ENCODE measurements around the gene PFAS. TPM values are rescaled to one million over a fixed set of nuclear protein-coding genes. Genes with fewer than 3 reads are reported as not detected.

Gene PFAS
- total and polyA plus RNA-seq, 2 of the 8 experiments (the other 6 are each of a cell fraction or from before 2014, with no cell fraction given): 88.4 to 248 TPM

DNA sequence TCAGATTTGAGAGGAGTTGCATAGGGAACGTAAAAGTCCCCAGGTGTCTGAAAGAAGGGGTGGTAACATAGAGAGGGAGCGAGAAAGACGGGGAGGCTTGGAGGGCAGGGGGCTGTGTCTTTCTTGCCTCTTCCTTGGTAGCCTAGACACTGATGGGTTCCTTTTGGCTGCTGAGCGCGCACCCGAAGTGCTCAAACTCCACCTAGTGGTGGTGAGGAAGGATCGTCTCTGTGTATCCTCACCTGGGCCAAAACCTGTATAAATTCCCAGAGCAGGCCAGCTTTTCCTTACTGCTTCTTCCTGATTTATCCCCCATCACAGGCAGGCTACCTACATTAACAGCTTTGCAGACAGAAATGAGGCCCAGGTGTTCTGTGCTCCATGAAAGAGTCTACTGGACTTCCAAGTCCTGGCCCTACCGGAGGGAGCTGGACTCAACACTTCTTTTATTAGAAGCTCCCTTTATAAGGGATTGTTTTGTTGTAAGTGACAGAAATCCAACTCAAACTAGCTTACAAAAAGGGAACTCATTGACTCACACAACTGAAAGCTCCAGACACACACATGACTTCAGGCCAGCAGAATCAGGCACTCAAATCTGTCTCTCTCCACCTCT is 51.6 kb downstream of the PFAS start:
- Histone ChIP-seq H3K27me3 (replicated peaks in 1 of 4; ENCODE audit: control insufficient read depth in 3 of 4, extremely low read depth in 1 of 4, insufficient read depth in 3 of 4, low read length in 3 of 4) (no peaks in the 10 kb centered on the region; a peak in 1 of 7 replicates), H3K4me3 (ENCODE audit: extremely low read depth in 1 of 4, insufficient read depth in 2 of 4, low read depth in 3 of 4, low read length in 4 of 4) (no peak overlapping the region), H2BK15ac (ENCODE audit: low read length) (no peak overlapping the region), H4K91ac (replicated peaks; ENCODE audit: insufficient read length, low read length) (no peak overlapping the region), H4K5ac (ENCODE audit: insufficient read length, low read depth, low read length) (no peak overlapping the region), H2BK120ac (replicated peaks; ENCODE audit: low read depth, low read length) (no peak overlapping the region), H2AFZ (ENCODE audit: low read length) (peak overlapping the region; percentile 17; the same call in 1 of the 2 replicates), H3K23me2 (ENCODE audit: low read depth, low read length) (no peaks in the 10 kb centered on the region), H3K14ac (ENCODE audit: insufficient read length) (no peak overlapping the region), H4K8ac (ENCODE audit: extremely low read depth, insufficient read depth, low read length) (no peak overlapping the region), H3K79me2 (ENCODE audit: control insufficient read depth in 1 of 2, insufficient read depth in 2 of 2, low read length in 2 of 2) (no peaks in the 10 kb centered on the region), H2AK5ac (ENCODE audit: low read depth, low read length) (no peak overlapping the region), H3K4ac (replicated peaks; ENCODE audit: insufficient read length, low read depth, low read length) (no peak overlapping the region), H3K18ac (ENCODE audit: extremely low read depth, low read length) (no peak overlapping the region), H2BK20ac (ENCODE audit: low read length) (no peak overlapping the region), H3K36me3 (ENCODE audit: control insufficient read depth in 2 of 4, insufficient read depth in 4 of 4, low read length in 3 of 4) (no peaks in the 10 kb centered on the region), H3K79me1 (ENCODE audit: low read depth, low read length) (no peaks in the 10 kb centered on the region), H3K9me3 (ENCODE audit: insufficient read depth in 2 of 2, low read depth in 1 of 2, low read length in 1 of 2) (no peaks in the 10 kb centered on the region), H3K4me2 (ENCODE audit: insufficient read depth in 1 of 2, low read depth in 2 of 2, low read length in 2 of 2) (peak overlapping the region in 1 of 2 experiments; percentile 14; a peak in 1 of 4 replicates), H3K23ac (ENCODE audit: insufficient read length) (no peak overlapping the region), H3K27ac (ENCODE audit: low read depth, low read length) (no peak overlapping the region), H3K4me1 (replicated peaks in 1 of 4; ENCODE audit: control insufficient read depth in 3 of 4, insufficient read depth in 4 of 4, low read length in 3 of 4) (no peaks in the 10 kb centered on the region), H2BK12ac (ENCODE audit: low read depth, low read length) (no peak overlapping the region), H3K9ac (replicated peaks in 1 of 4; ENCODE audit: extremely low read depth in 1 of 4, low read depth in 3 of 4, low read length in 3 of 4) (no peak overlapping the region), H3K56ac (replicated peaks; ENCODE audit: insufficient read length, low read depth, low read length) (no peak overlapping the region), H4K20me1 (replicated peaks in 1 of 2; ENCODE audit: control insufficient read depth in 1 of 2, insufficient read depth in 2 of 2, low read length in 2 of 2) (no peaks in the 10 kb centered on the region), H2BK5ac (ENCODE audit: low read depth, low read length) (no peak overlapping the region)
- ChIA-PET POLR2A (ENCODE audit: partially characterized antibody) (interaction anchor here (0.6 to 2.3 kb wide), 15 partner anchors 12 to 109 kb away, joined by 3 to 11 read pairs (median 3); partner anchors contain the start of genes CTC1, KRABD2, PFAS and RANGRF), CTCF (ENCODE audit: partially characterized antibody) (interaction anchor here (0.6 to 3.3 kb wide), 32 partner anchors 8 to 191 kb away, joined by 3 to 21 read pairs (median 4); partner anchors contain the start of genes CTC1 and NDEL1)
- 17% methylated on average over 8 of the region's 8 CpGs; no CpG with 5 or more reads in 1 of the 2 experiments for WGBS, 2 experiments (ENCODE audit: extremely low coverage in 1 of 2, insufficient coverage in 1 of 2, insufficient read length in 1 of 2, insufficient replicate concordance in 2 of 2, low coverage in 1 of 2, low lambda C conversion rate in 2 of 2, missing lambda C conversion rate in 1 of 2)
- FAIRE-seq (peak; percentile 91), DNase-seq (ENCODE audit: low read depth in 1 of 2, low spot score in 2 of 2) (peak; percentile 51 to 63)
- TF ChIP-seq CBX8 (IDR thresholded peaks at IDR 0.05; ENCODE audit: borderline replicate concordance, low read depth, low read length) (no peak), TBP (IDR thresholded peaks at IDR 0.05; ENCODE audit: low read depth, low read length) (0 out of 2 replicates have a peak, but pooled peaks have one; percentile 41), RAD21 (IDR thresholded peaks at IDR 0.05 in 1 of 2, conservative IDR thresholded peaks at IDR 0.05 in 1 of 2; ENCODE audit: low read depth in 2 of 2, low read length in 2 of 2) (peak; percentile 85 to 87), HDAC2 (IDR thresholded peaks at IDR 0.05; ENCODE audit: borderline replicate concordance in 1 of 2, low read depth in 2 of 2, low read length in 2 of 2) (no peak), ASH2L (IDR thresholded peaks at IDR 0.05; ENCODE audit: low read length) (no peak), KDM4A (IDR thresholded peaks at IDR 0.05; ENCODE audit: low read depth, low read length, severe bottlenecking) (no peak), TCF12 (IDR thresholded peaks at IDR 0.05; ENCODE audit: low read depth, low read length) (no peak), CREB1 (IDR thresholded peaks at IDR 0.05) (peak; percentile 44; the same call in 1 of the 2 replicates), SP1 (IDR thresholded peaks at IDR 0.05; ENCODE audit: low read depth, low read length) (no peak), POLR2A (IDR thresholded peaks at IDR 0.05; ENCODE audit: control extremely low read depth in 1 of 2, low read depth in 2 of 2, low read length in 2 of 2) (no peak), JUN (IDR thresholded peaks at IDR 0.05; ENCODE audit: low read depth, low read length) (no peak), KDM5A (IDR thresholded peaks at IDR 0.05; ENCODE audit: low read length) (no peak)
- TF ChIP-seq, protein P1, sequence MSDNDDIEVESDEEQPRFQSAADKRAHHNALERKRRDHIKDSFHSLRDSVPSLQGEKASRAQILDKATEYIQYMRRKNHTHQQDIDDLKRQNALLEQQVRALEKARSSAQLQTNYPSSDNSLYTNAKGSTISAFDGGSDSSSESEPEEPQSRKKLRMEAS (IDR thresholded peaks at IDR 0.05): 0 out of 2 replicates have a peak, but pooled peaks have one; percentile 23
